ENCODE measurements around the gene SPTBN5.

GRCh38 chr15:41932101-41932500 lies 38.2 kb upstream of the SPTBN5 start:
- TF ChIP-seq CTCF (conservative IDR thresholded peaks at IDR 0.05; ENCODE audit: low read length) = no peak
- TF ChIP-seq EZH2phosphoT487 (IDR thresholded peaks at IDR 0.05; ENCODE audit: borderline replicate concordance) = no peak

Data from Loucy (cell line).